Skin epidermis (tissue), 12 donors: ENCODE results near the gene C10orf90.
"Not testable (repeated sequence)": the region's sequence is repeated elsewhere in the genome, so short reads cannot be mapped to it uniquely, and the experiment has no call there.

Source experiments
- H3K27ac ChIP-seq, 21 experiments: fragments of 200-600 bp; sonication (generic) in 11 of 21; one replicate each; pipeline ENCODE4 v1.5.0; 2020; ENCODE audit warnings: mild to moderate bottlenecking in 3 of 21, inconsistent platforms in 2 of 21, moderate library complexity in 2 of 21
- H3K4me3 ChIP-seq, 7 experiments: fragments of 200-600 bp; sonication (generic) in 2 of 7; one replicate each; pipeline ENCODE4 v1.5.0; 2020; ENCODE audit warnings: inconsistent platforms in 2 of 7, mild to moderate bottlenecking in 2 of 7, moderate library complexity in 1 of 7

The C10orf90 gene

DNA sequence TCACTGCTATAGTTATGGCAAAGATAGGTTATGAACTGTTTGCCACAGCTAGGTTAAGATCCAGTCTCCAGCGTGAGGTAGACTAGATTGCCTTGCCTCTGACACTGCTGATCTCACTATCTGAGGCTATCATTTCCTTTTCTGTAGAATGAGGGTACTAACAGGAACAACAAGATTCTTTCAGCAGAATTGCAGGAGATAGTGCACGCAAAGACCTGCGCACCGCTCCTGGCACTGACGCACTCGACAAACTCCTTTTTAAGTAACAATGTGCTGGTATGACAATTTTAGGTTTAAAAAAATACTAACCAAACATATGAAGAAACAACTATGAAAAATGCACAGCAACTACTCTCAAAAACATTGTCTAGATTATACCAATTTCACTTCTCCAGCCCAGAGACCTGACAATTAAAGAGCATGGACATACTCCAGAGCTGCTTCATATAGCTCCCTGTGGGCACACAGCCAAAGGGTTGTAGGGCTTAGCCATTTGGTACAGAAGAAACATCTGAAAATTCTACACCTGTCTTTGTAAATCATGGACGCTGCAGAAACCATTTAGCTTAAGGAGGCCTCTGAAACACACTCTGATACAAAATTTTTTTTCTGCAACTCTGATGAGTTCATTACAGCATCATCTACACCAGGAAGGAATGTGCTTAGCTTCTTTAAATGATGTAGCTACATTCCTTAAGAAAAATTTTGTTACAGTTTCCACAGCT, 290.0 kb downstream of the C10orf90 start:
- no peak overlapping the region for H3K4me3 ChIP-seq
- H3K27ac ChIP-seq = no peak overlapping the region

- not testable (repeated sequence) for H3K27ac ChIP-seq, H3K4me3 ChIP-seq
Measured at GRCh38 chr10:126379166-126379565, 291.3 kb downstream of the C10orf90 start.

DNA sequence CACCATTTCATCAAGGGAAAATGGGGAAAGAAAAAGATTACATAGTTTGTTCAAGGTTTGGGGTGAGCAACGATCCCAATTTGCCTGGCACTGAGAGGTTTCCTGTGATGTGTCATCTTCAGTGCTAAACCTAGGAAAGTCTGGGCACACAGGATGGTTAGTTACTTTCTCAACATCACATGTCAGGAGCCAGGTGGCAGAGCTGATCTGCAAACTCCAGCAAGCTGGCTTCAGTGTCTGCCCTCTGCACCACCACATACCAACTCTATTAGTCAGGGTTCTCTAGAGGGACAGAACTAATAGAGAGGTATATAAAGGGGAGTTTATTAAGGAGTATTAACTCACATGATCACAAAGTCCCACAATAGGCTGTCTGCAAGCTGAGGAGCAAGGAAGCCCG, 293.5 kb downstream of the C10orf90 start:
- Histone ChIP-seq H3K4me3 (no peak overlapping the region), H3K27ac (no peak overlapping the region)

- Histone ChIP-seq H3K4me3 (no peak overlapping the region), H3K27ac (no peak overlapping the region)
Measured at GRCh38 chr10:126375926-126376554, 294.5 kb downstream of the C10orf90 start.

DNA sequence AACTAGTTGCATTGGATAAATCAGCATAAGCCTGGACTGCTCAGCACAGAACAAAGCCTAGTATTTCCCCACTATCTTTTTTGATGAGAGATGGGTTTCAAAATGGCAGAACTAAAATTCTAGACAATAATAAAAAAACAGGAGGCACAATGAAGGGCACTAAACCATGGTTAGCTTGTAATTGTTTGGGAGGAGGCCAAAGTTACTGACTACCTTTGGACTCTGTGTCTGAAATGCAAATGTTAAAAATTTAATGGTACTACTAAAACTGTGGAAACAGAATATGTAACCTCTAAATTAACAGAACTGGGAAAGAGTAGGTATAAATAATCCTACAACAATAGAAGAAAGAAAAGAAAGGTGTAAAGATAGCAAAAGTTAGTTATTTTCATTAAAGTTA, 295.2 kb downstream of the C10orf90 start:
- Histone ChIP-seq H3K4me3 (no peak overlapping the region), H3K27ac (no peak overlapping the region)
